GM12874 (cell line): ENCODE data around the gene AATF.

Experiments used
- CTCF ChIP-seq: IDR thresholded peaks from 2 replicates; pipeline ENCODE4 v1.5.1; 2011; ENCODE audit warnings: low read depth, mild to moderate bottlenecking, control low read depth, low read length, moderate library complexity; ENCODE audit not compliant: insufficient read depth

Gene AATF

GRCh38 chr17:36948717-36949460 lies at the start of gene AATF:
Gene AATF (plus strand): TSS chr17:36948954. CDS start chr17:36949126, 172 bp downstream.
- no peak for TF ChIP-seq CTCF

- no peak for TF ChIP-seq CTCF
Measured at GRCh38 chr17:36899250-36900159, 49.2 kb upstream of the AATF start.

- TF ChIP-seq CTCF = no peak
Measured at GRCh38 chr17:36900160-36900512, 48.6 kb upstream of the AATF start.

GRCh38 chr17:36901506-36901905 lies 47.2 kb upstream of the AATF start:
- TF ChIP-seq CTCF = no peak

- no peak for TF ChIP-seq CTCF
Measured at GRCh38 chr17:36907407-36907806, 41.3 kb upstream of the AATF start.

GRCh38 chr17:36910513-36910912 lies 38.2 kb upstream of the AATF start:
- no peak for TF ChIP-seq CTCF

- TF ChIP-seq CTCF = no peak
Measured at GRCh38 chr17:36911001-36911400, 37.8 kb upstream of the AATF start.
